ENCODE measurements around the gene FBXL22.

DNA sequence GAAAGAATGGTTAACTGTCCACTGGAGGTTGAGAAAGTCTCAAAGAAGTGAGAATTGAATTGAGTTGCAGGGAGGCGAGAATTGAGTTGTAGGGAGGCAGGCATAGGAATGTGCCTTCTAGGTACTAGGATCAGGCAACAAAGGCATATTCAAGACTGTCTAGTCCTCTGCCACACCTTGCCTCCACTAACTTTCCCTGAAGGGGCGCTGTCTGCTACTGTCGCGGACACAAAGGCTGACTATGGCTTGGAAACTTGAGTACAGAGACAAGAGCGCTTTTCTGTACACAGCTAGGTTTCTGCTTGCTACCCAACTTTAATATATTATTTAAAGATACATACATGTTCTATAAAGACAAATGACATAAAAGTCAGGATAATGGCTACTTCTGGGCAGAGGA lies 10.4 kb upstream of the FBXL22 start:
- TF ChIP-seq, protein P1, sequence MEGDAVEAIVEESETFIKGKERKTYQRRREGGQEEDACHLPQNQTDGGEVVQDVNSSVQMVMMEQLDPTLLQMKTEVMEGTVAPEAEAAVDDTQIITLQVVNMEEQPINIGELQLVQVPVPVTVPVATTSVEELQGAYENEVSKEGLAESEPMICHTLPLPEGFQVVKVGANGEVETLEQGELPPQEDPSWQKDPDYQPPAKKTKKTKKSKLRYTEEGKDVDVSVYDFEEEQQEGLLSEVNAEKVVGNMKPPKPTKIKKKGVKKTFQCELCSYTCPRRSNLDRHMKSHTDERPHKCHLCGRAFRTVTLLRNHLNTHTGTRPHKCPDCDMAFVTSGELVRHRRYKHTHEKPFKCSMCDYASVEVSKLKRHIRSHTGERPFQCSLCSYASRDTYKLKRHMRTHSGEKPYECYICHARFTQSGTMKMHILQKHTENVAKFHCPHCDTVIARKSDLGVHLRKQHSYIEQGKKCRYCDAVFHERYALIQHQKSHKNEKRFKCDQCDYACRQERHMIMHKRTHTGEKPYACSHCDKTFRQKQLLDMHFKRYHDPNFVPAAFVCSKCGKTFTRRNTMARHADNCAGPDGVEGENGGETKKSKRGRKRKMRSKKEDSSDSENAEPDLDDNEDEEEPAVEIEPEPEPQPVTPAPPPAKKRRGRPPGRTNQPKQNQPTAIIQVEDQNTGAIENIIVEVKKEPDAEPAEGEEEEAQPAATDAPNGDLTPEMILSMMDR (conservative IDR thresholded peaks at IDR 0.05; ENCODE audit: low read depth, low read length), result no peak
- TF ChIP-seq CEBPB (IDR thresholded peaks at IDR 0.05; ENCODE audit: low read depth, low read length) (no peak), RAD21 (IDR thresholded peaks at IDR 0.05; ENCODE audit: low read length) (no peak), POLR2A (IDR thresholded peaks at IDR 0.05; ENCODE audit: low read depth, low read length) (no peak), BHLHE40 (IDR thresholded peaks at IDR 0.05; ENCODE audit: low read depth, low read length) (no peak), RCOR1 (IDR thresholded peaks at IDR 0.05; ENCODE audit: insufficient replicate concordance, low read length) (no peak), MAFK (IDR thresholded peaks at IDR 0.05; ENCODE audit: low read depth, low read length) (no peak), SMC3 (IDR thresholded peaks at IDR 0.05; ENCODE audit: low read depth, low read length) (no peak)
- TF ChIP-seq, protein P2, sequence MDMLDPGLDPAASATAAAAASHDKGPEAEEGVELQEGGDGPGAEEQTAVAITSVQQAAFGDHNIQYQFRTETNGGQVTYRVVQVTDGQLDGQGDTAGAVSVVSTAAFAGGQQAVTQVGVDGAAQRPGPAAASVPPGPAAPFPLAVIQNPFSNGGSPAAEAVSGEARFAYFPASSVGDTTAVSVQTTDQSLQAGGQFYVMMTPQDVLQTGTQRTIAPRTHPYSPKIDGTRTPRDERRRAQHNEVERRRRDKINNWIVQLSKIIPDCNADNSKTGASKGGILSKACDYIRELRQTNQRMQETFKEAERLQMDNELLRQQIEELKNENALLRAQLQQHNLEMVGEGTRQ (IDR thresholded peaks at IDR 0.05; ENCODE audit: low read depth, low read length), result no peak

Measured in IMR-90 (cell line).